GM19463 (cell line): ENCODE data around the gene ARHGAP10.
A peak's percentile ranks its signal among the peaks of the same experiment; 100 is the strongest.

ENCODE experiments used
- ATAC-seq: cut with Tn5 transposase; IDR thresholded peaks from one replicate; pipeline ENCODE4 v1.9.1; 2021; ENCODE audit warnings: mild to moderate bottlenecking, moderate library complexity; ENCODE audit not compliant: unreplicated experiment

The ARHGAP10 gene

GRCh38 chr4:148112231-148112982, 380.5 kb downstream of the ARHGAP10 start:
- no peak for ATAC-seq

GRCh38 chr4:148114436-148114835, 382.5 kb downstream of the ARHGAP10 start:
- no peak for ATAC-seq

GRCh38 chr4:148116264-148116663, 384.4 kb downstream of the ARHGAP10 start:
- ATAC-seq: no peak

- no peak for ATAC-seq
These were observed 385.1 kb downstream of the ARHGAP10 start for GRCh38 chr4:148116969-148117368.

GRCh38 chr4:148118179-148118578, 386.3 kb downstream of the ARHGAP10 start:
- no peak for ATAC-seq

- peak; percentile 78 for ATAC-seq
These were observed 386.7 kb downstream of the ARHGAP10 start for GRCh38 chr4:148118633-148119032.

- ATAC-seq: no peak
These were observed 388.3 kb downstream of the ARHGAP10 start for GRCh38 chr4:148120216-148120615.
